IMR-90 (cell line): ENCODE data around the gene FAM181B. TPM values are rescaled to one million over a fixed set of nuclear protein-coding genes. Genes with fewer than 3 reads are reported as not detected.

Experiments
- ATAC-seq: fragments of 200-7000 bp; cut with Tn5 transposase; 2 replicates; pipeline ENCODE4 v1.9.1; 2020; ENCODE audit warnings: low read depth, mild to moderate bottlenecking, moderate library complexity
- BruUV-seq: library from RNA; stranded (reverse); fragments of 400-500 nt; replicated peaks from 2 replicates; lab custom pipeline; 2021; lab: Mats Ljungman, UMichigan
- CTCF ChIA-PET: fragments of 300-600 bp; formaldehyde crosslinking; extraction: SDS; loops from one replicate; lab custom pipeline; 2021; ENCODE audit warnings: antibody characterized with exemption; lab: Yijun Ruan, JAX
- POLR2A ChIA-PET: fragments of 300-600 bp; sonication (Branson Sonifier 250); formaldehyde crosslinking; loops from one replicate; lab custom pipeline; 2022; ENCODE audit warnings: antibody characterized with exemption; ENCODE audit not compliant: unreplicated experiment; lab: Charles Lee
- DNase-seq: peaks from one replicate; pipeline ENCODE4 v3.0.0; 2013
- H2AFZ ChIP-seq: replicated peaks from 2 replicates; pipeline ENCODE3; 2013; ENCODE audit warnings: low read length, mild to moderate bottlenecking; ENCODE audit not compliant: poor library complexity
- H2AK5ac ChIP-seq: 2 replicates; pipeline ENCODE4 v1.6.1; 2013; ENCODE audit warnings: low read depth, low read length, inconsistent platforms
- H2AK9ac ChIP-seq: replicated peaks from 2 replicates; pipeline ENCODE3; 2013; ENCODE audit warnings: mild to moderate bottlenecking, low read depth, low read length, moderate library complexity; ENCODE audit not compliant: poor library complexity
- H2BK120ac ChIP-seq: 2 replicates; pipeline ENCODE4 v1.6.1; 2013; ENCODE audit warnings: low read depth, low read length, inconsistent platforms
- H2BK15ac ChIP-seq: 3 replicates; pipeline ENCODE4 v1.6.1; 2013; ENCODE audit warnings: low read depth, low read length, inconsistent platforms
- H2BK20ac ChIP-seq: 2 replicates; pipeline ENCODE4 v1.6.1; 2013; ENCODE audit warnings: low read depth, mild to moderate bottlenecking, inconsistent platforms, low read length, moderate library complexity
- H2BK5ac ChIP-seq: 2 replicates; pipeline ENCODE4 v1.6.1; 2013; ENCODE audit warnings: mild to moderate bottlenecking, low read depth, low read length, inconsistent platforms; ENCODE audit not compliant: poor library complexity, severe bottlenecking
- H3K14ac ChIP-seq: replicated peaks from 2 replicates; pipeline ENCODE4 v1.6.1; 2013; ENCODE audit warnings: low read depth, low read length, inconsistent platforms
- H3K18ac ChIP-seq: 2 replicates; pipeline ENCODE4 v1.6.1; 2013; ENCODE audit warnings: low read depth, low read length, control low read depth
- H3K23ac ChIP-seq: 2 replicates; pipeline ENCODE4 v1.6.1; 2013; ENCODE audit warnings: low read depth, low read length, inconsistent platforms
- H3K27ac ChIP-seq: 2 replicates; pipeline ENCODE4 v1.5.1; 2013; ENCODE audit warnings: mild to moderate bottlenecking, control low read depth, low read length; ENCODE audit not compliant: insufficient read depth
- H3K27me3 ChIP-seq: 2 replicates; pipeline ENCODE4 v1.6.1; 2013; ENCODE audit warnings: low read length; ENCODE audit not compliant: control insufficient read depth, insufficient read depth
- H3K36me3 ChIP-seq: 2 replicates; pipeline ENCODE4 v1.6.1; 2013; ENCODE audit warnings: low read length, mixed read lengths; ENCODE audit not compliant: control insufficient read depth, insufficient read depth
- H3K4ac ChIP-seq: 2 replicates; pipeline ENCODE4 v1.6.1; 2013; ENCODE audit warnings: low read depth, low read length, inconsistent platforms
- H3K4me1 ChIP-seq: 2 replicates; pipeline ENCODE4 v1.6.1; 2013; ENCODE audit warnings: low read length, mixed read lengths; ENCODE audit not compliant: control insufficient read depth, insufficient read depth
- H3K4me2 ChIP-seq: 2 replicates; pipeline ENCODE4 v1.6.1; 2013; ENCODE audit warnings: low read depth, mild to moderate bottlenecking, control low read depth, low read length, moderate library complexity
- H3K4me3 ChIP-seq: 2 replicates; pipeline ENCODE4 v1.5.1; 2013; ENCODE audit warnings: low read depth, mild to moderate bottlenecking, control low read depth, low read length, moderate library complexity; ENCODE audit not compliant: insufficient read depth
- H3K56ac ChIP-seq: 2 replicates; pipeline ENCODE4 v1.6.1; 2013; ENCODE audit warnings: low read length, inconsistent platforms; ENCODE audit not compliant: insufficient read depth; ENCODE audit errors: extremely low read depth
- H3K79me1 ChIP-seq, 2 experiments: 2 replicates each; pipeline ENCODE4 v1.6.1; 2013; ENCODE audit warnings: low read length in 2 of 2, inconsistent platforms in 1 of 2, low read depth in 1 of 2
- H3K9ac ChIP-seq: 2 replicates; pipeline ENCODE4 v1.6.1; 2013; ENCODE audit warnings: low read depth, low read length, control low read depth
- H3K9me1 ChIP-seq: 2 replicates; pipeline ENCODE4 v1.6.1; 2013; ENCODE audit warnings: low read length, inconsistent platforms; ENCODE audit not compliant: insufficient read depth
- H3K9me3 ChIP-seq: 2 replicates; pipeline ENCODE4 v1.6.1; 2013; ENCODE audit warnings: low read length; ENCODE audit not compliant: control insufficient read depth, insufficient read depth
- H4K20me1 ChIP-seq: 2 replicates; pipeline ENCODE4 v1.6.1; 2013; ENCODE audit warnings: low read length, inconsistent platforms; ENCODE audit not compliant: insufficient read depth
- H4K5ac ChIP-seq: 2 replicates; pipeline ENCODE4 v1.6.1; 2013; ENCODE audit warnings: mild to moderate bottlenecking, low read depth, low read length, control low read depth
- H4K8ac ChIP-seq, 2 experiments: 2 replicates each; pipeline ENCODE4 v1.6.1; 2013; ENCODE audit warnings: low read depth in 2 of 2, low read length in 2 of 2, control low read depth in 1 of 2, inconsistent platforms in 1 of 2
- H4K91ac ChIP-seq: 2 replicates; pipeline ENCODE4 v1.6.1; 2013; ENCODE audit warnings: low read depth, low read length, inconsistent platforms; ENCODE audit not compliant: insufficient read depth
- CEBPB ChIP-seq: IDR thresholded peaks from 2 replicates; pipeline ENCODE4 v1.6.1; 2012; ENCODE audit warnings: low read depth, low read length, improper control_type of control experiment
- CHD1 ChIP-seq: IDR thresholded peaks from 2 replicates; pipeline ENCODE4 v1.6.1; 2012; ENCODE audit warnings: low read depth, low read length, improper control_type of control experiment
- CTCF ChIP-seq: conservative IDR thresholded peaks from 2 replicates; pipeline ENCODE4 v1.5.1; 2012; ENCODE audit warnings: mild to moderate bottlenecking, low read depth, low read length, improper control_type of control experiment
- FOS ChIP-seq: fragments of 150-350 bp; IDR thresholded peaks from 2 replicates; pipeline ENCODE4 v1.6.1; 2016; ENCODE audit warnings: low read depth, low read length
- MXI1 ChIP-seq: IDR thresholded peaks from 2 replicates; pipeline ENCODE4 v1.6.1; 2012; ENCODE audit warnings: low read depth, mild to moderate bottlenecking, low read length, moderate library complexity, borderline replicate concordance
- POLR2A ChIP-seq: IDR thresholded peaks from 2 replicates; pipeline ENCODE4 v1.6.1; 2012; ENCODE audit warnings: mild to moderate bottlenecking, low read depth, low read length
- RAD21 ChIP-seq: IDR thresholded peaks from 2 replicates; pipeline ENCODE4 v1.6.1; 2012; ENCODE audit warnings: low read length, improper control_type of control experiment
- RCOR1 ChIP-seq: IDR thresholded peaks from 2 replicates; pipeline ENCODE4 v1.6.1; 2012; ENCODE audit warnings: mild to moderate bottlenecking, low read length, improper control_type of control experiment; ENCODE audit not compliant: insufficient replicate concordance
- RFX5 ChIP-seq: IDR thresholded peaks from 2 replicates; pipeline ENCODE4 v1.8.0; 2012; ENCODE audit warnings: low read depth, mild to moderate bottlenecking, low read length, moderate library complexity
- SMC3 ChIP-seq: fragments of 150-350 bp; IDR thresholded peaks from 2 replicates; pipeline ENCODE4 v1.6.1; 2016; ENCODE audit warnings: low read depth, mild to moderate bottlenecking, antibody characterized with exemption, low read length, moderate library complexity
- WGBS, 2 experiments: methylation state at CpG; one replicate each; pipeline versions ENCODE4 v1.1.5 to v1.1.7; 2013; ENCODE audit warnings: missing lambda C conversion rate in 2 of 2; ENCODE audit not compliant: insufficient read length in 1 of 2; ENCODE audit errors: extremely low coverage in 2 of 2; 5-methylcytosine and 5-hydroxymethylcytosine counted together
- dilution Hi-C: fragments of 300-500 bp; cut with HindIII; formaldehyde crosslinking; loops from one replicate; pipeline ENCODE4 v1.14.3; 2018; ENCODE audit warnings: low sequenced_read_pairs; ENCODE audit not compliant: unreplicated experiment
- in situ Hi-C: fragments of 300-500 bp; cut with MboI; formaldehyde crosslinking; loops from 3 replicates; pipeline ENCODE4 v1.14.3; 2019; ENCODE audit warnings: low sequenced_read_pairs, inconsistent platforms, mixed read lengths
- intact Hi-C: fragments of 100-400 bp; cut with micrococcal nuclease; formaldehyde crosslinking; loops from 2 replicates; pipeline ENCODE4 v1.10.0; 2022
- polyA plus RNA-seq, 3 experiments: library from polyadenylated mRNA; depleted of rRNA; stranded (reverse); fragments of >200 nt; gene quantifications; 2 replicates each; pipeline ENCODE4 v1.2.3, GENCODE V29; 2012; ENCODE audit warnings: low replicate concordance in 1 of 3
- total RNA-seq: library from RNA; depleted of rRNA; stranded (reverse); fragments of >200 nt; gene quantifications from 2 replicates; pipeline ENCODE4 v1.2.3, GENCODE V29; 2012

The FAM181B gene
- total and polyA plus RNA-seq, 2 of the 4 experiments (the other 2 are of a cell fraction): not detected

- intact Hi-C loops: no loop called here
- no peak overlapping the region for H2AK9ac ChIP-seq
- no peak overlapping the region for H4K8ac ChIP-seq
- H3K4ac ChIP-seq: no peak overlapping the region
- H3K23ac ChIP-seq: no peak overlapping the region
- no peak for ATAC-seq
- H4K20me1 ChIP-seq: no peaks in the 10 kb centered on the region
- no TSS peak for BruUV-seq
- in situ Hi-C loops: no loop called here
- H3K4me2 ChIP-seq: no peak overlapping the region
- ChIA-PET POLR2A (no interaction called here), CTCF (no interaction called here)
- no peak overlapping the region for H2AK5ac ChIP-seq
- peaks cover 51% of the 10 kb centered on the region for H3K27me3 ChIP-seq
- no peak overlapping the region for H3K56ac ChIP-seq
- H3K18ac ChIP-seq: no peak overlapping the region
- no peak overlapping the region for H4K5ac ChIP-seq
- peaks cover 5% of the 10 kb centered on the region; the same call in 1 of the 2 replicates for H3K9me3 ChIP-seq
- 1% methylated on average over 15 of the region's 37 CpGs; no CpG with 5 or more reads in 1 of the 2 experiments for WGBS, 2 experiments
- no peak overlapping the region for H2BK120ac ChIP-seq
- H3K14ac ChIP-seq: no peak overlapping the region
- DNase-seq: no peak
- no peaks in the 10 kb centered on the region for H3K79me1 ChIP-seq
- H4K91ac ChIP-seq: no peak overlapping the region
- peaks cover 2% of the 10 kb centered on the region; the same call in 1 of the 2 replicates for H3K4me1 ChIP-seq
- dilution Hi-C loops: no loop called here
- no peaks in the 10 kb centered on the region for H3K9me1 ChIP-seq
- no peak overlapping the region for H3K4me3 ChIP-seq
- no peak overlapping the region for H2BK5ac ChIP-seq
- H2BK15ac ChIP-seq: no peak overlapping the region
- H3K27ac ChIP-seq: no peak overlapping the region
- TF ChIP-seq FOS (no peak), CHD1 (no peak), CEBPB (no peak), RCOR1 (no peak), RAD21 (no peak), MXI1 (no peak), CTCF (no peak), RFX5 (no peak), SMC3 (no peak), POLR2A (no peak)
- no peak overlapping the region for H2BK20ac ChIP-seq
- no peak overlapping the region for H3K9ac ChIP-seq
- H2AFZ ChIP-seq: no peak overlapping the region
- H3K36me3 ChIP-seq: no peaks in the 10 kb centered on the region
Measured at GRCh38 chr11:82732348-82732733, 1.3 kb downstream of the FAM181B start.
